RWPE1 (cell line): ENCODE results near the gene RAB11FIP4.
"Not testable (repeated sequence)": the region's sequence is repeated elsewhere in the genome, so short reads cannot be mapped to it uniquely, and the experiment has no call there.

Experiments
- CTCF ChIA-PET: fragments of 350-600 bp; sonication (Branson Sonifier 250); formaldehyde crosslinking; extraction: SDS; loops from one replicate; lab custom pipeline; 2021; lab: Yijun Ruan, JAX
- POLR2A ChIA-PET: fragments of 400-600 bp; formaldehyde crosslinking; extraction: SDS; loops from one replicate; lab custom pipeline; 2020; ENCODE audit warnings: antibody characterized with exemption; ENCODE audit not compliant: low non-redundant PET; lab: Yijun Ruan, JAX
- DNase-seq: peaks from one replicate; pipeline ENCODE4 v3.0.0; 2012; ENCODE audit warnings: low spot score
- H3K27ac ChIP-seq: fragments of 450-650 bp; 2 replicates; pipeline ENCODE4 v1.5.1; 2017
- TF ChIP-seq, protein P1 (sequence below): fragments of 450-650 bp; conservative IDR thresholded peaks from 2 replicates; pipeline ENCODE4 v1.5.1; 2017; ENCODE audit warnings: low read depth, mild to moderate bottlenecking

Gene RAB11FIP4, protein sequence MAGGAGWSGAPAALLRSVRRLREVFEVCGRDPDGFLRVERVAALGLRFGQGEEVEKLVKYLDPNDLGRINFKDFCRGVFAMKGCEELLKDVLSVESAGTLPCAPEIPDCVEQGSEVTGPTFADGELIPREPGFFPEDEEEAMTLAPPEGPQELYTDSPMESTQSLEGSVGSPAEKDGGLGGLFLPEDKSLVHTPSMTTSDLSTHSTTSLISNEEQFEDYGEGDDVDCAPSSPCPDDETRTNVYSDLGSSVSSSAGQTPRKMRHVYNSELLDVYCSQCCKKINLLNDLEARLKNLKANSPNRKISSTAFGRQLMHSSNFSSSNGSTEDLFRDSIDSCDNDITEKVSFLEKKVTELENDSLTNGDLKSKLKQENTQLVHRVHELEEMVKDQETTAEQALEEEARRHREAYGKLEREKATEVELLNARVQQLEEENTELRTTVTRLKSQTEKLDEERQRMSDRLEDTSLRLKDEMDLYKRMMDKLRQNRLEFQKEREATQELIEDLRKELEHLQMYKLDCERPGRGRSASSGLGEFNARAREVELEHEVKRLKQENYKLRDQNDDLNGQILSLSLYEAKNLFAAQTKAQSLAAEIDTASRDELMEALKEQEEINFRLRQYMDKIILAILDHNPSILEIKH

DNA sequence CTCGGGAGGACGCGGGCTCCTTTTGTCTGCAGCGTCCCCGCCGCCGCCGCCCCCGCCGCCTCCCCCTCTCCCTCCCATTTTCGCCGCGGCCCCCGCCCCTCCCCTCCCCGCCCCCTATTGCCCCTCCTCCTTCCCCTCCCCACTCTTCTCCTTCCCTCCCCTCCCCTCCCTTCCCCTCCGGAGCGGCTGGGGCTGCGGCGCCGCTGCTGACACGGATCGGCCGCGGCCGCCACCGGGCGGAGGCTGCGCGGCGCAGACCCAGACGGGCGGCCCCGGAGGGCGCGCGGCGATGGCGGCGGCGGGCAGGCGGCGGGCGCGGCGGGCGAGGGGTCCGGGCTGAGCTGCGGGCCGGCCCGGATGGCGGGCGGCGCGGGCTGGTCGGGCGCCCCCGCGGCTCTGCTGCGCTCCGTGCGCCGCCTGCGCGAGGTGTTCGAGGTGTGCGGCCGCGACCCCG, at the start of gene RAB11FIP4:
Gene RAB11FIP4, plus strand, starts transcription at position 180 of the 454 bp plus-strand sequence. Its CDS starts 178 bp downstream, at position 358.
- TF ChIP-seq, protein P1, sequence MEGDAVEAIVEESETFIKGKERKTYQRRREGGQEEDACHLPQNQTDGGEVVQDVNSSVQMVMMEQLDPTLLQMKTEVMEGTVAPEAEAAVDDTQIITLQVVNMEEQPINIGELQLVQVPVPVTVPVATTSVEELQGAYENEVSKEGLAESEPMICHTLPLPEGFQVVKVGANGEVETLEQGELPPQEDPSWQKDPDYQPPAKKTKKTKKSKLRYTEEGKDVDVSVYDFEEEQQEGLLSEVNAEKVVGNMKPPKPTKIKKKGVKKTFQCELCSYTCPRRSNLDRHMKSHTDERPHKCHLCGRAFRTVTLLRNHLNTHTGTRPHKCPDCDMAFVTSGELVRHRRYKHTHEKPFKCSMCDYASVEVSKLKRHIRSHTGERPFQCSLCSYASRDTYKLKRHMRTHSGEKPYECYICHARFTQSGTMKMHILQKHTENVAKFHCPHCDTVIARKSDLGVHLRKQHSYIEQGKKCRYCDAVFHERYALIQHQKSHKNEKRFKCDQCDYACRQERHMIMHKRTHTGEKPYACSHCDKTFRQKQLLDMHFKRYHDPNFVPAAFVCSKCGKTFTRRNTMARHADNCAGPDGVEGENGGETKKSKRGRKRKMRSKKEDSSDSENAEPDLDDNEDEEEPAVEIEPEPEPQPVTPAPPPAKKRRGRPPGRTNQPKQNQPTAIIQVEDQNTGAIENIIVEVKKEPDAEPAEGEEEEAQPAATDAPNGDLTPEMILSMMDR, result no peak
- DNase-seq, result no peak
- H3K27ac ChIP-seq, result no peak within 1 kb of the TSS
- ChIA-PET CTCF (no interaction called here), POLR2A (no interaction called here)

DNA sequence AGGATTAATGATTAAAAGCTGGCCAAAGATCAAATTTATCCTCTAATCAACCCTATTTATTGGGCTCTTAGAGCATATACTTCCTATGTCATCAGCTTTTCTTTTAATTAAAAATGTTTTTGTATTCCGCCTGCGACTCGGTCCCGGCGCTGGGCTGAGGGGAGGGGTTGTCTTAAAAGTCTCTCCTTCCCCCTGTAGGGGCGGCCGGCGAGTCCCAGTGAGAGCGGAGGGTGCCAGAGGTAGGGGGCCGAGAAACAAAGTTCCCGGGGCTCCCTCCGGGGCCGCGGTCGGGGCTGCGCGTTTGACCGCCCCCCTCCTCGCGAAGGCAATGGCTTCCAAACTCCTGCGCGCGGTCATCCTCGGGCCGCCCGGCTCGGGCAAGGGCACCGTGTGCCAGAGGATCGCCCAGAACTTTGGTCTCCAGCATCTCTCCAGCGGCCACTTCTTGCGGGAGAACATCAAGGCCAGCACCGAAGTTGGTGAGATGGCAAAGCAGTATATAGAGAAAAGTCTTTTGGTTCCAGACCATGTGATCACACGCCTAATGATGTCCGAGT, 46.2 kb upstream of the RAB11FIP4 start:
- DNase-seq, CTCF ChIA-PET, H3K27ac ChIP-seq, POLR2A ChIA-PET: not testable (repeated sequence)

DNA sequence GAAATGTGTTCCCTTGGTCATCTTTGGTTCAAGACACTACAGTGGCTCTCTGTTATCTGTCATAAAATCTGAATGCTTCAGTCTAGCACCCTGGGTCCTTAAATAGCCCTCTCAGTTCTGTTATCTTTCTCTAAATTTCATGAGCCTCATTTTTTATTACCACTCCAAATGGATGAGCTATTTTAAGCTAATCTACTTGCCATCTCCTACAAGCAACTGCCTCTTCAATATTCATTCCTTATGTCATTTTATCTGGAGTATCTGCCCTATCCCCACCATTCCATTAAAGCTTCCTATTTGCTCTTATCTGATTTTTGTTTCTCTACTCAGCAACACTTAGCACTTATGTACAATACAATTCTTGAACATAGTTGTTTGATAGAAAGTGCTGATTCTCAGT, 42.0 kb upstream of the RAB11FIP4 start:
- H3K27ac ChIP-seq, result no peak overlapping the region
- TF ChIP-seq, protein P1, result no peak
- CTCF ChIA-PET, result interaction anchor here (0.5 kb wide), 1 partner anchor 389 kb away, joined by 4 read pairs; no protein-coding TSS in a partner anchor
- DNase-seq, result no peak
- POLR2A ChIA-PET, result no interaction called here

DNA sequence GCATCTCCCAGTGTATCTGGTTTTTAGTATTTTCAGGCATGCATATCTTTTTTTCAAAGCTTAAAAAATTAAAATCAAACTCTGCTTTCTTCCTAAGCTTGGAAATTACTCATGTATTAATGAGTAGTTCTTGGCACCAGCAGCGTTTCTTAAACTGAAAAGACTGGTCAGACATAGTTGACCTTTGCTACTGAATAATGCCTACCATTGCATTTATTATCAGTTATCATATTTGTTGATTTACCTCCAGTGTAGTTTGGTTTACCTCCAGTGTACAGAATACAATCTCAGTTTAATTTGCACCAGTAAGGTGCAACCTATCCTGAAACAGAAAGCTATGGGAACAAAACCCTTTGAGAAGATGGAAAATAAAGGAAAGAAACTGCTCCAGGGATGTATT, 35.5 kb upstream of the RAB11FIP4 start:
- TF ChIP-seq, protein P1, result no peak
- CTCF ChIA-PET, result interaction anchor here (1.2 kb wide), 1 partner anchor 89 kb away, joined by 3 read pairs; no protein-coding TSS in a partner anchor
- POLR2A ChIA-PET, result no interaction called here
- H3K27ac ChIP-seq, result no peak overlapping the region
- no peak for DNase-seq

DNA sequence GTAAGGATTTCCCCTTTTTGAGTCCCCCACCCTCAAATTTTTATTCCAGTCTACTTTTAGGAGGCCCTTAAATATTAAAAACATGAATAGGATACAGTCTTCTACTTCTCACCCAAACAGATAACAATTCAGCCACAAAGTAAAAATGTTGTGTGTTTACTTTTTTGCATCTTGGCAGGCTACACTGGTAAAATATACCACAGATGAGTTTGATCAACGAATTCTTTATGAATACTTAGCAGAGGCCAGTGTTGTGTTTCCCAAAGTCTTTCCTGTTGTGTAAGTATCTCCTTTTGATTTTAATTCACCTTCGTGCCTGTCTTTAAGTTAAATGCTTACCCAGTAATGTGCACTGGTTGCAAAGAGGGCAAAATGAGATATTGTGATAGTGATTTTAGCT, 34.4 kb upstream of the RAB11FIP4 start:
- CTCF ChIA-PET, result no interaction called here
- no peak overlapping the region for H3K27ac ChIP-seq
- TF ChIP-seq, protein P1, result no peak
- DNase-seq, result no peak
- POLR2A ChIA-PET, result no interaction called here

DNA sequence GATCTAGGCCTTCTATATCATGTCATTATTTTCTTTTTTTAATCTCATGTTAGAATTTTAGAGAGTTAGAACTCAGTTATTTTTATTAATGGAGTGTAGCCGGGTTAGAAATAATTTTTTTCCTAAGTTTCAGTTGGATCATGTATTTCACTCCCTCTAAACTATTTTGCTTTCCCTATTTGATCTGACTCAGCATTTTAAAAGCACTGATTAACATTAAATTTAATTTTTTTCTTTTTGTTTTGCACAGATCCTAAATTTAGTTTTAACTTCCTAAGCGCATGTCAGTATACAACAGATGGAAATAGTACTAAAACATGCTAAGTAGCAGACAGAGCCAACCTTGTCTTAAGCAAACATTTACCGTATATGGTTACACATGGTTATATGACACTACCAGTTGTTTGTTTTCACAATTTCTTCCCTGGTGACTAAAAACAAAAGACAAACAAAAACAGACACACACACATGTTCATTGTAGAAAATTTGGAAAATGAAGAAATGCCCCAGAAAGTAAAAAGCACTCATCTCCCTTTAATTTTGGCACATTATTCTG, 33.6 kb upstream of the RAB11FIP4 start:
- ChIA-PET POLR2A (no interaction called here), CTCF (no interaction called here)
- TF ChIP-seq, protein P1, result no peak
- no peak overlapping the region for H3K27ac ChIP-seq
- no peak for DNase-seq
